CD14-positive monocyte (primary cell): ENCODE measurements around the gene S1PR4. TPM values are rescaled to one million over a fixed set of nuclear protein-coding genes. Genes with fewer than 3 reads are reported as not detected.

Experiments
- DNase-seq, 3 donors: peaks; one replicate each; pipeline ENCODE4 v3.0.0-alpha.2; 2011 to 2022
- H2AFZ ChIP-seq: 2 replicates; pipeline ENCODE4 v1.6.0; 2012; ENCODE audit warnings: mild to moderate bottlenecking, low read depth, low read length, inconsistent platforms; ENCODE audit not compliant: insufficient read depth, poor library complexity, severe bottlenecking
- H3K27ac ChIP-seq, 2 donors: 1 replicate in 1 of 2; 2 replicates in 1 of 2; pipeline ENCODE4 v1.5.1; 2012 to 2013; ENCODE audit warnings: low read length in 2 of 2, control low read depth in 1 of 2, inconsistent platforms in 1 of 2, low read depth in 1 of 2, mild to moderate bottlenecking in 1 of 2
- H3K27me3 ChIP-seq, 2 donors: one replicate each; pipeline versions ENCODE4 v1.6.0 to v1.6.1; 2011 to 2013; ENCODE audit warnings: low read length in 2 of 2; ENCODE audit not compliant: control insufficient read depth in 2 of 2, insufficient read depth in 2 of 2
- H3K36me3 ChIP-seq, 2 donors: replicated peaks in 1 of 2; 1 replicate in 1 of 2; 2 replicates in 1 of 2; pipeline versions ENCODE4 v1.5.1 to v1.6.1; 2012 to 2013; ENCODE audit warnings: low read length in 2 of 2, control low read depth in 1 of 2, inconsistent platforms in 1 of 2, mild to moderate bottlenecking in 1 of 2; ENCODE audit not compliant: insufficient read depth in 2 of 2, control insufficient read depth in 1 of 2
- H3K4me1 ChIP-seq, 2 donors: 1 replicate in 1 of 2; 2 replicates in 1 of 2; pipeline versions ENCODE4 v1.5.1 to v1.6.1; 2012 to 2013; ENCODE audit warnings: low read length in 2 of 2, control low read depth in 1 of 2, inconsistent platforms in 1 of 2, mild to moderate bottlenecking in 1 of 2, moderate library complexity in 1 of 2; ENCODE audit not compliant: insufficient read depth in 2 of 2, control insufficient read depth in 1 of 2
- H3K4me2 ChIP-seq: replicated peaks from 2 replicates; pipeline ENCODE3; 2012; ENCODE audit warnings: low read length, moderate library complexity, mild to moderate bottlenecking; ENCODE audit not compliant: poor library complexity, severe bottlenecking; ENCODE audit errors: extremely low read depth
- H3K4me3 ChIP-seq, 3 experiments: fragments of 200-600 bp in 1 of 3; sonication (generic) in 1 of 3; replicated peaks in 1 of 3; 1 replicate in 2 of 3; 2 replicates in 1 of 3; pipeline ENCODE4 v1.5.1; 2011 to 2013; ENCODE audit warnings: low read length in 3 of 3, mild to moderate bottlenecking in 3 of 3, control low read depth in 2 of 3, low read depth in 2 of 3, inconsistent platforms in 1 of 3, moderate library complexity in 1 of 3
- H3K79me2 ChIP-seq: 2 replicates; pipeline ENCODE4 v1.6.0; 2012; ENCODE audit warnings: mild to moderate bottlenecking, control low read depth, inconsistent platforms, low read length, moderate library complexity; ENCODE audit not compliant: insufficient read depth
- H3K9ac ChIP-seq: 2 replicates; pipeline ENCODE4 v1.6.0; 2017; ENCODE audit warnings: low read length, mild to moderate bottlenecking; ENCODE audit not compliant: insufficient read depth, poor library complexity, severe bottlenecking
- H3K9me3 ChIP-seq, 2 donors: replicated peaks in 1 of 2; 1 replicate in 1 of 2; 2 replicates in 1 of 2; pipeline versions ENCODE4 v1.5.1 to v1.6.1; 2012 to 2013; ENCODE audit warnings: low read length in 2 of 2, control low read depth in 1 of 2; ENCODE audit not compliant: control insufficient read depth in 1 of 2, insufficient read depth in 1 of 2
- H4K20me1 ChIP-seq: 2 replicates; pipeline ENCODE4 v1.6.0; 2012; ENCODE audit warnings: mild to moderate bottlenecking, low read length, control low read depth, moderate library complexity; ENCODE audit not compliant: insufficient read depth
- H3K27ac Mint-ChIP-seq, 7 donors: one replicate each; pipeline ENCODE4 v1.8.0; 2020; ENCODE audit warnings: mild to moderate bottlenecking in 7 of 7, mixed read lengths in 7 of 7, moderate library complexity in 6 of 7, inconsistent platforms in 2 of 7
- H3K27me3 Mint-ChIP-seq, 3 donors: one replicate each; pipeline ENCODE4 v1.8.0; 2021 to 2022; ENCODE audit warnings: low read depth in 3 of 3, mild to moderate bottlenecking in 3 of 3, mixed read lengths in 3 of 3, moderate library complexity in 3 of 3, inconsistent platforms in 1 of 3
- H3K36me3 Mint-ChIP-seq, 2 donors: one replicate each; pipeline ENCODE4 v1.8.0; 2020; ENCODE audit warnings: mixed read lengths in 2 of 2, inconsistent platforms in 1 of 2, mild to moderate bottlenecking in 1 of 2
- H3K4me1 Mint-ChIP-seq: one replicate; pipeline ENCODE4 v1.8.0; 2020; ENCODE audit warnings: mild to moderate bottlenecking, mixed read lengths
- H3K4me3 Mint-ChIP-seq, 2 donors: one replicate each; pipeline ENCODE4 v1.8.0; 2020; ENCODE audit warnings: mild to moderate bottlenecking in 2 of 2, mixed read lengths in 2 of 2, moderate library complexity in 1 of 2
- H3K9me3 Mint-ChIP-seq, 7 donors: one replicate each; pipeline ENCODE4 v1.8.0; 2020 to 2022; ENCODE audit warnings: mixed read lengths in 7 of 7, mild to moderate bottlenecking in 6 of 7, moderate library complexity in 6 of 7, inconsistent platforms in 2 of 7
- WGBS: methylation state at CpG from one replicate; pipeline ENCODE4 v1.1.5; 2013; ENCODE audit warnings: missing lambda C conversion rate; ENCODE audit not compliant: insufficient coverage; 5-methylcytosine and 5-hydroxymethylcytosine counted together
- intact Hi-C, 2 donors: fragments of 100-400 bp; cut with micrococcal nuclease; formaldehyde crosslinking; loops; one replicate each; pipeline versions ENCODE4 v1.15.0 to v1.15.1; 2023
- polyA plus RNA-seq, 3 donors: library from polyadenylated mRNA; depleted of rRNA in 1 of 3; unstranded in 2 of 3; stranded (reverse) in 1 of 3; fragments of 300-500 nt in 2 of 3; fragments of >200 nt in 1 of 3; fragmentation: Illumina TruSeq in 2 of 3; gene quantifications; 1 replicate in 2 of 3; 2 replicates in 1 of 3; pipeline ENCODE4 v1.2.3, GENCODE V29; 2012 to 2021
- TF ChIP-seq, protein P1 (sequence below): fragments of 200-600 bp; IDR thresholded peaks from one replicate; pipeline ENCODE4 v1.8.0; 2022; ENCODE audit warnings: antibody characterized with exemption, mild to moderate bottlenecking

S1PR4 gene
- polyA plus RNA-seq, 3 donors: 28.5 to 131 (median 105) TPM

- WGBS: 96% methylated on average over 31 of the region's 32 CpGs
- H3K36me3 ChIP-seq: peaks cover 23 to 30% of the 10 kb centered on the region in 2 donors
- H3K79me2 ChIP-seq: peaks cover 56% of the 10 kb centered on the region
Measured at GRCh38 chr19:3192228-3192635, 13.7 kb downstream of the S1PR4 start.

DNA sequence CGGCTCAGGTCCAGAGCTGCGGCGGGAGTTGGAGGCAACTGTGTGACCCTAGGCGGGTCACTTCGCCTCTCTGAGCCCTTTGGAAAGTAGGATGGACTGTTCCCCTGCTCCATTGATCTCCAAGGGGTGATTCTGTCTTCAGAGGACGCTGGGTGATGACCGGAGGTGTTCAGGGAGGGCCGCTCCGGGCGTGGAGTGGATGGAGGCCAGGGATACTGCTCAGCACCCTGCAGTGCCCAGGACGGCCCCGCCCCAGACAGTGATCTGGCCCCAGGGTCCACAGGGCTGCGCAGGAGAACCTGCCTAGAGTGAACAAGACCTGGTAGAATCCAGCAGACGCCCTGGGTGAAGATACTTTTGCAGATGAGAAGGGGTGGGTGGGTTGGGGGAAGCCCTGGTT, 14.1 kb downstream of the S1PR4 start:
- peaks cover 0 to 2% (median 0%) of the 10 kb centered on the region in 3 donors for H3K27me3 Mint-ChIP-seq
- H3K27ac Mint-ChIP-seq: no peak overlapping the region
- no peak overlapping the region for H3K9ac ChIP-seq
- no peak for DNase-seq
- H3K36me3 ChIP-seq: peaks cover 23 to 32% of the 10 kb centered on the region in 2 donors
- no peak overlapping the region for H3K4me3 Mint-ChIP-seq
- H3K4me1 Mint-ChIP-seq: peaks cover 38% of the 10 kb centered on the region
- no peak overlapping the region for H3K4me3 ChIP-seq
- no peak overlapping the region for H3K4me2 ChIP-seq
- H2AFZ ChIP-seq: no peak overlapping the region
- 100% methylated on average over 9 of the region's 14 CpGs for WGBS
- H3K27me3 ChIP-seq: no peaks in the 10 kb centered on the region
- H3K36me3 Mint-ChIP-seq: peaks cover 26 to 53% of the 10 kb centered on the region in 2 donors
- peaks cover 35 to 36% of the 10 kb centered on the region in 2 donors for H3K4me1 ChIP-seq
- H3K79me2 ChIP-seq: peaks cover 52% of the 10 kb centered on the region
- no peaks in the 10 kb centered on the region for H3K9me3 ChIP-seq
- TF ChIP-seq, protein P1, sequence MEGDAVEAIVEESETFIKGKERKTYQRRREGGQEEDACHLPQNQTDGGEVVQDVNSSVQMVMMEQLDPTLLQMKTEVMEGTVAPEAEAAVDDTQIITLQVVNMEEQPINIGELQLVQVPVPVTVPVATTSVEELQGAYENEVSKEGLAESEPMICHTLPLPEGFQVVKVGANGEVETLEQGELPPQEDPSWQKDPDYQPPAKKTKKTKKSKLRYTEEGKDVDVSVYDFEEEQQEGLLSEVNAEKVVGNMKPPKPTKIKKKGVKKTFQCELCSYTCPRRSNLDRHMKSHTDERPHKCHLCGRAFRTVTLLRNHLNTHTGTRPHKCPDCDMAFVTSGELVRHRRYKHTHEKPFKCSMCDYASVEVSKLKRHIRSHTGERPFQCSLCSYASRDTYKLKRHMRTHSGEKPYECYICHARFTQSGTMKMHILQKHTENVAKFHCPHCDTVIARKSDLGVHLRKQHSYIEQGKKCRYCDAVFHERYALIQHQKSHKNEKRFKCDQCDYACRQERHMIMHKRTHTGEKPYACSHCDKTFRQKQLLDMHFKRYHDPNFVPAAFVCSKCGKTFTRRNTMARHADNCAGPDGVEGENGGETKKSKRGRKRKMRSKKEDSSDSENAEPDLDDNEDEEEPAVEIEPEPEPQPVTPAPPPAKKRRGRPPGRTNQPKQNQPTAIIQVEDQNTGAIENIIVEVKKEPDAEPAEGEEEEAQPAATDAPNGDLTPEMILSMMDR: no peak
- H3K27ac ChIP-seq: no peak overlapping the region
- intact Hi-C loops: no loop called here
- H4K20me1 ChIP-seq: peaks cover 35% of the 10 kb centered on the region
- H3K9me3 Mint-ChIP-seq: no peaks in the 10 kb centered on the region

More at GRCh38 chr19:3192228-3192635, 13.7 kb downstream of the S1PR4 start:
- Histone ChIP-seq H3K9ac (no peak overlapping the region), H3K4me1 (peaks cover 40 to 41% of the 10 kb centered on the region in 2 donors), H4K20me1 (peaks cover 35% of the 10 kb centered on the region), H3K4me3 (no peak overlapping the region), H3K27ac (no peak overlapping the region), H3K9me3 (no peaks in the 10 kb centered on the region), H3K27me3 (no peaks in the 10 kb centered on the region), H3K4me2 (no peak overlapping the region), H2AFZ (no peak overlapping the region)
- Mint-ChIP-seq H3K9me3 (no peaks in the 10 kb centered on the region), H3K27me3 (peaks cover 0 to 2% (median 0%) of the 10 kb centered on the region in 3 donors), H3K36me3 (peaks cover 25 to 50% of the 10 kb centered on the region in 2 donors), H3K4me3 (no peak overlapping the region), H3K27ac (no peak overlapping the region), H3K4me1 (peaks cover 43% of the 10 kb centered on the region)
- DNase-seq: no peak
- intact Hi-C loops: no loop called here
- TF ChIP-seq, protein P1: no peak
